ENCODE measurements around the gene APBA2.
"Not testable (repeated sequence)": the region's sequence is repeated elsewhere in the genome, so short reads cannot be mapped to it uniquely, and the experiment has no call there.

APBA2 gene

DNA sequence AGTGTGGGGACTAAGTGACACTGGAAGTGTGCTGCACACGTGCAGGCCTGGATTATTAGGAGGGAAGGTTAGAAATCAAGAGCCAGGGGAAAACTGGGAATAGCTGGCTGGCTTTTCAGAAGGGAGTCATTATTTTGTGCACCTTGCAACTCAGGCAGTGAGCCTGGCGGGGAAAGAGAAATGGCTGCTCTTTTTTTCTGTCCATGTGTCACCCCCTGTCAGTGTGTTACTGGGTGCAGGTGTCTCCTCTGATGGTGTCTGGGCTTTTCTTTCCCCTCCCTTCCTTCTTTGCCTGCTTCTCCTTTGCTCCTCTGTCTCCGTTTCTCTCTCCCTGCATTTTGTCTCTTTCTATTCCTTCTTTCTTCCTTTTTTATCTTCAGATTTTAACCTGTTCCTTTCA is 130.7 kb downstream of the APBA2 start:
- DNase-seq, result no peak

DNA sequence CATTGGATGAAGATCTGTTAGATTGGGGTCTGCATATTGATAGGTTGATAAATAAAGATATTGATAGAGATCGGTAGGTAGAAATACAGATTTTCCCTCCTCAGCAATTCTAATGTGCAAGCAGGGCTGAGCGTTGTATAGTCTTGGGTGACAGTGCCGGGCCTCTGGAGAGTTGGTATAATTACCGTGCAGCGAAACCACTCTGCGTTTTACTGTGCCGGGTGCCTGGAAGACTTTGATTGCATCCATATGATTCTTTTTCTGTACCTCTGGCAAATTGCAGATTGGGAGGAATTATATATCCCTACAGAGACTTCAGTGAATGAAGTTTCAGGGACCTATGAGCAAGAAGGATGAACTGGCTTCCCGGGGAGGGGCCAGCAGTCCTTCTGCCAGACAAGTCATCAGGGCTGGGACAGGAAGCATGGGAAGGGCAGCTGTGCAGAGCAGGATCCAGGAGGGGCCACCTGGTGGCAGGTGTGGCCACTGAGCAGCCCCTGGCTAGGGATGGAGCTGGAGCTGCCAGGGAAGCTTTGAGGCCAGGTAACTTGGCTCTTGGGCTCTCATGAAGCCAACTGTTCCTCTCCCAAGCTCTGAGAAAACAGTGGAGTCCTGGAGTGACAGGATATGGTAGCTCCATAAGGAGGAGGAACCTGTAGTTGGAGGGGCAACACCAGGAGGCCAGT is 132.5 kb downstream of the APBA2 start:
- no peak for DNase-seq

DNA sequence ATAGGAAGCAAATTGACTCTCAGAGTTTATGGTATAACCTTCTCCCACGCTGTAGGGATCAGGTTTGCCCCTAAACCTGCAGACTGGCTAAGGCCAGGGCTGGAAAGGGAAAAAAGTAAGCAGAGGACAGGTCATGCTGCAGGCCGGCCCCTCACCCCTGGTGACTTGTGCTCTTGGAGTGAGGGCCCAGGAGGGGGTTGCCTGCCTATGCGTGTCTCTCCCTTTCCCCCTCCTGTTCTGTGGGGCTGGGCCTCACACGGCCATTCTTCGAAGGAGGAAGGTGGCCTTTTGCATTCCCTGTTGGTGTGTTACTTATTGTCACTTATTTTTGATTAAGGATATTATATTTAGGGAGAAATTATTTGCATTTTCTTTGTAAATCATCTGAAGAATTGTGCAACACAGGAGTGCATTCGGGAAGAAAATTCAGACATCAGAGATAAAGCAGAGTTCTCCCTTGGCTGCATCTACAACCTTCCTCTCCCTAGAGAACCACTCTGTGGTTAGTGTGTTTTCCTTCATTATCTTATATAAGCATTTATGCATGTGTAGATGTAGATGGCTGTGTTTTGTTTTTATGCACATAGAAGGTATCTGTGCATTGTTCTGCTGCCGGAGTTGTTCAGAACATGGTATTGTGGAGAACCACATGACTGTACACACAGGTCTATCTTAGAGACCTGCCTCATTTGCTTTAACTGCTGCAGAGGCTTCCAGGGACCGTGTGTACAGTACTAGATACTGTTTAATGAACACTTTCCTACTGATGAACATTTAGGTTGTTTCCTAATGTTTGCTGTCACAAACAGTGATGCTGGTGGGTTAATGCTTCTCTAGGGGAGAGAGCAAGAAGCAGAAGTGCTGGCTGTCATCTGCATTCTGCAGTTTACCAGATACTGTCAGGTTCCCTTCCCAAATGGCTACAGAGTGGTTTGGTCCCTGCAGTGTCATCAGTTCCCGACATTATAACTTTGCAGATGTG is 133.5 kb downstream of the APBA2 start:
- no peak for DNase-seq

DNA sequence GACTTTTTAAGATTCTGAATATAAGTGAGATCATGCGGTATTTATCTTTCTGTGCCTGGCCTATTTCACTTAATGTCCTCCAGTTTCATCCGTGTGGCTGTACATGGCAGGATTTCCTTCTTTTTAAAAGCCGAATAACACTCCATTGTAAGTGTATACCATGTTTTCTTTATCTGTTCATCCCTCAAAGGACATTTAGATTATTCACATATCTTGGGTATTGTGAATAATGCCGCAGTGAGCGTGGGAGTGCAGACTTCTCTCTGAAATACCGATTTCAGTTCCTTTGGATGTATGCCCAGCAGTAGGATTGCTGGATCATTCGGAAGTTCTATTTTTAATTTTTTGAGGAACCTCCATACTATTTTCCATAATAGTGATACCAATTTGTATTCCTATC is 136.1 kb downstream of the APBA2 start:
- no peak for DNase-seq

DNA sequence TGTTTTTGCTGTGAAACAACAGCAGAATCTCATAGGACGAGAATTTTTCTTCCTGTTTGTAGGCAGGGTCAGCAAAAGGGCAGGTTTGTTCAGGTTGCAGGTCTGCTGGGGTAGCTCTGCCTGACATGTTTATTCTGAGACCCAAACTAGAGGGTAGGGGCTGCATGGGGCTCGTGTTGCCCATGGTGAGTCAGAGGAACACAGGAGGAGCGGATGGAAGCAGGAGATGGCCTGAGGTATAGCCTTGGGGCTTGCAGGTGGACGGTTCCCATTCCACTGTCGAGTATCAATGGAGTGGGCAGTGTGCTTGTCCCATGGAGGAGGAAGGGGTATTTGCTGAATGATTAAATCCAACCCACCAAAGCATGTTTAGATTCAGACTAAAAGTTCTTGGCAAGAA is 138.9 kb downstream of the APBA2 start:
- no peak for DNase-seq

DNA sequence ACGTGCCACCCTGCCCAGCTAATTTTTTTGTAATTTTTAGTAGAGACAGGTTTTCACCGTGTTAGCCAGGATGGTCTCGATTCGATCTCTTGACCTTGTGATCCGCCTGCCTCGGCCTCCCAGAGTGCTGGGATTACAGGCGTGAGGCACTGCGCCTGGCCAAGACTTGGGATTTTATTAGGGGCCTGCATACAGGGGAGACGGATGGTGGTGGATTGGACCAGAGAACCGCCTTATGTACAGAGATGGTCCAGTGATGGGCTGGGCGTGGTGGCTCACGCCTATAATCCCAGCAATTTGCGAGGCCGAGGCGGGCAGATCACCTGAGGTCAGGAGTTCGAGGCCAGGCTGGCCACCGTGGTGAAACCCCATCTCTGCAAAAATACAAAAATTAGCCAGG is 139.6 kb downstream of the APBA2 start:
- DNase-seq, result not testable (repeated sequence)

DNA sequence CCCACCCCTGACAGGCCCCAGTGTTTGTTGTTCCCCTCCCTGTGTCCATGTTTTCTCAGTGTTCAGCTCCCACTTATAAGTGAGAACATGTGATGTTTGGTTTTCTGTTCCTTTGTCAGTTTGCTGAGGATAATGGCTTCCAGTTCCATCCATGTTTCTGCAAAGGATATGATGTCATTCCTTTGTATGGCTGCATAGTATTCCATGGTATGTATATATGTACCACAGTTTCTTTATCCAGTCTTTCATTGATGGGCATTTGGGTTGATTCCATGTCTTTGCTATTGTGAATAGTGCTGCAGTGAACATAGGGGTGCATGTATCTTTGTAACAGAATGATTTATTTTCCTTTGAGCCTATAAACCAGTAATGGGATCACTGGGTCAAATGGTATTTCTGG is 142.4 kb downstream of the APBA2 start:
- DNase-seq, result not testable (repeated sequence)

DNA sequence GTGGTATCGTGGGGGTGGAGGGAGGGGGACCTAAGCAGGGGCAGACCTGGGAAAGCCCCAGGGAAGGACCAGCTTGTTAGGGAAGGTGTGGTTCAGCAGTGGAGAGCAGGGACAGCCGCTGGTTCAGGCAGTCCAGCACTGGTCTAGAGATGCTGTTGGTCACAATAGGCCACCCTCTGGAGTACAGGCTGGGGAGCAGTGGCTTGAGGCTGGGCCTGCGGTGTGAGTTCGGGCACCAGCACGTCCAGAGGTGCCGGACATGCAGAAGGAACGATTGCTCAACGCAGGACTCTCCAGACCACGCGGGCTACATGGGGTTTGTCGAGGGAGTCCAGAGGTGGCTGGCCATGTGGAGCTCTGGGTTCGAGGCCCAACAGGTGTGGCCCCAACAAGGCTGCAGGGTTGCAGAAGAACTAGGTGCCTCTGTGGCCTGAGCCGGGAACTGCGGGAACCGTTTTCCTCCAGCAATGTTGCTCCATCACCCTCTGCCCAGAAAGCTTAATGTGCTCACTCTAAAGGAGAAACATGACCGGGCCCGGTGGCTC is 143.9 kb downstream of the APBA2 start:
- no peak for DNase-seq

DNA sequence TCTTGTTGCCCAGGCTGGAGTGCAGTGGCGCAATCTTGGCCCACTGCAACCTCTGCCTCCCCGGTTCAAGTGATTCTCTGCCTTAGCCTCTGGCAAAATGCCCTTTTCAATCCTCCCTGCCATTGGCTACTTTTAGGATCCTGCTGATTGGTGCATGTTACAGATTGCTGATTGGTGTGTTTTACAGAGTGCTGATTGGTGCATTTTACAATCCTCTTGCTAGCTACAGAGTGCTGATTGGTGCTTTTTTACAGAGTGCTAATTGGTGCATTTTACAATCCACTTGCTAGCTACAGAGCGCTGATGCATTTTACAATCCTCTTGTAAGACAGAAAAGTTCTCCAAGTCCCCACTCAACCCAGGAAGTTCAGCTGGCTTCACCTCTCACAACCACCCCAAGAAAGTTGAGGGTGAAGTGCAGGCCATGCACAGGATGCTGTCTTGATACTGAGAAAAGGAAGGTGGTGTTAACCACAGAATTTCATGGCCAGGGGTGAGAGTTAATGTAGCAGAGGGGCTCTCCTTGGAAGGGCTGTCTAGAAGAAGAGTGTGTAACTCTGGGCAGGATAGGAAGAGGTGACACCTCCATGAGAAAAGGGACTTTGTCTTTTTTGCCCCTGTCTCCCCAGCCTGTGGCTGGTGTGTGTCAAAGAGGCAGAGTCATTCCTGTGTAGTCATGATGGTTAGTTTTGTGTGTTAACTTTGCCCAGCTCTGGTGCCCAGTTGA is 145.9 kb downstream of the APBA2 start:
- DNase-seq, result no peak

DNA sequence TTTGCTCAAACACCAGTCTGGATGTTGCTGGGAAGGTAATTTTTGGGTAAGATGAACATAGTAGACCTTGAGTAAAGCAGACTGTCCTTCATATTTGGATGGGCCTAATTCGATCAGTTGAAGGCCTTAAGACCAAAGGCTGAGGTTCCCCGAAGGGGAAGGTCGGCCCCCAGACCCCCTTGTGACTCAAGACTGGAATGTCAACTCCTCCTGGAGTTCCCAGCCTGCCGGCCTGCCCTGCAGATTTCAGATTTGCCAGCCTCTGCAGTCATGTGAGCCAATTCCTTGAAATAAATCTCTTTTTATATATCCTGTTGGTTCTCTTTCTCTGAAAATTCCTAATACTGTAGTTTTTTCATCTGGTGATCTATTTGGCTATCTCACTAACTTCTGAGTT is 146.5 kb downstream of the APBA2 start:
- no peak for DNase-seq

DNA sequence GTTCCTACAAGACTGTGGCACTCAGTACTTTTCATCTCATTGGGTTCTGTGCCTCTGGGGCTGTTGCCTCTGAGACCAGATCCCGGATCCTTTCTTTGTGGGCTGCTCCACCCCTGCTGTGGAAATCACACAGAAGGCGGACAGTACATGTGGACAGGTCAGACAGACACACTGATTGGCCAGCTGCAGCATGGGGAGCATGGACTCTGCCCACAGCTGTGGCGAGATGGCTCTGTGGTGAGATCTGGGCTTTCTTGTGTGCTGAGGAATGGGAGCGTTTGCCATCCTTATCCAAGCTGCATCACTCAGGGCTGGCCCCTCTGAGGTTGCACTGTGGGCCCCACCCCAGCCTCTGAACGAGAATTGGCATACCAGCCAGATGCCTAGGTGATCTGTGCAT is 147.0 kb downstream of the APBA2 start:
- DNase-seq, result no peak

DNA sequence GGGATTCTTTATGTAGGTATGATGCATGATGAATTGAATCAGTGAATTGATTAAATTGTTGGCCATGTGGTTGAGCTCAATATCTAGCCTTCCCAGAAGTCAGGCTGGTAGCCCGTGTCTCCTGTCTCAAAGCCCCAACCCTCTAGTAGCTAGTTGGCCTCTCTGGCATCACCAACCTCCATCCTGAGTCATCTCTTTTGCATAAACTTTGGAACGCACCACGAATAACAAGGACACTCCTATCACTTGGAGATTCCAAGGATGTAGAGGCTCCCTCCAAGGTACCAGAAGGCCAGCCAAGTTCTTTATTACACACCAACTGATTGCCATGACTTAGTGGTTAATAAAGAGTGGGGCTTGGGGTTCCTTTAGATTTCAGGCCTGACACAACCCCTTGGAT is 148.4 kb downstream of the APBA2 start:
- DNase-seq, result no peak

DNA sequence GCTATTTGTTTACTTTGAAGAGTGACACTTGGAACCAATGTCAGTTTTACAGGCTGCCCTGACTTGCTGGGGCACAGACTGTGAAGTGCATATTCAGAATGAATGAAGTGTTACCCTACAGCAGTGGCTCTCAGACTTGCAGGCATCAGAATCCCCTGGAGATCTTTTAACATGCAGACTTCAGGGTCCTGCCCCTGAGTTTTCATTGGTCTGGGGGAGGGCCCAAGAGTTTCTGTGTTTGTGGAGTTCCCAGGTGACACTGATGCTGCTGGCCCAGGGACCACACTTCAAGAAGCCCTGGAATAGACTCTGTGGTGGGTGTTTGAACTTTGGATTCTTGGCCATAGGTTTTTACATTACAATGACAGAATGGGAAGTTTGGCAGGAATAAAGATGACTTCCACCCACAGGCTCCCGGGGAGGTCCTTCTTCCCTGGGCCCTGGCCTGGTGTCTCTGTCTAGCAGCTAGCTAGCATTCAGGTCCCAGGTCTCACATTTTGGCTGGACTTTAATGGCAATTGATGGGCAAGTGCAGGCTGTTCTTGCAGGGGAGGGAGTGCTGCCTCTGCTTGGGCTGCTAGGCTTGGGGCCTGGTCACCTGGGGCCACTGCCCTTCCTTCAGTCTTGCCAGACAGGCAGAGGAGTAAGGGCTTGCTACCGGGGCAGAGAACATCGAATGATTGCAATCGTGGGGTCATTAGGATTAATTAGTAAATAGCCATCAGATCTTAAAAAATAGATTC is 149.0 kb downstream of the APBA2 start:
- DNase-seq, result no peak

DNA sequence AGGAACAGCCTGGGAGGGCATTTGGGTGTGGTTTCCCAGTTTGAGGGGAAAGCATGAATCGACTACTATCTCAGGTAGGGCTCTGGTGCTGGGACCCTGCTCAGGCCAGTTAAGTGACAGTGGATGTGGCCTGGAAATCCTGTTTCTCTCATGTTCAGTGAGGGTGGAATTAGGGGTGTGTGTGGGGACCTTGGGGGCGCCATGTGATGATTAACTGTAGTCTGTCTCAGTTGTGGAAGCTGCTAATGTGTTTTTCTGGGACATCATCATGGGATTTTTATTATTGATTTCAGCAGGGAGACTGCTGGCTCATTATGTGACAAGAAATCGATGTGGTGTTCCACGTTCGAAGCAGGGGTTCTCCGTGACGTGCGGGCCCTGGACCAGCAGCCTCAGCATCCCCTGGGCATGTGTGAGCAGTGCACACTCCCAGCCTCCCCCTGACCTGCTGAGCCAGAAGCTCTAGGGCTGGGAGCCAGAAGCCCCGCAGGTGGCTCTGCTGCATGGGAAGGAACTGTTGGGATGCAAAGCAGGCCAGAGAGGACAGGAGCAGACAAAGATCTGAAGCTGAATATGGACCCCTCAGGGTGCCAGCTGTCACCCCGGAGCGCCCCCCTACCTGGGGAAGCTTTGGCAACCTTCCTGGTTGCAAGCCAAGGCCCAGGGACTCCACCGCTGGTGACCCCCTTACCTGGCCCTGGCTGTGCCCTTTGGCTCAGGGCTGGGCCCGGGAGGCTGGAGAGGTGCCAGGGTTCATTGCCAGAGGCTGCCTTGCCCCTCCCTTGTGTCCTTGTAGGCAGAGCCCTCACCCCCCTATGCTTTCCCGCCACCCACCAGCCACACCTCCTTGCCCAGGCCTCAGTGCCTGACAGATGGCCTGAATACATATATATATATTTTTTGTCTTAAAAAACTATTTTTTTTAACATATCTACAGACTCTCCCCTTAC is 149.8 kb downstream of the APBA2 start:
- DNase-seq, result no peak

DNA sequence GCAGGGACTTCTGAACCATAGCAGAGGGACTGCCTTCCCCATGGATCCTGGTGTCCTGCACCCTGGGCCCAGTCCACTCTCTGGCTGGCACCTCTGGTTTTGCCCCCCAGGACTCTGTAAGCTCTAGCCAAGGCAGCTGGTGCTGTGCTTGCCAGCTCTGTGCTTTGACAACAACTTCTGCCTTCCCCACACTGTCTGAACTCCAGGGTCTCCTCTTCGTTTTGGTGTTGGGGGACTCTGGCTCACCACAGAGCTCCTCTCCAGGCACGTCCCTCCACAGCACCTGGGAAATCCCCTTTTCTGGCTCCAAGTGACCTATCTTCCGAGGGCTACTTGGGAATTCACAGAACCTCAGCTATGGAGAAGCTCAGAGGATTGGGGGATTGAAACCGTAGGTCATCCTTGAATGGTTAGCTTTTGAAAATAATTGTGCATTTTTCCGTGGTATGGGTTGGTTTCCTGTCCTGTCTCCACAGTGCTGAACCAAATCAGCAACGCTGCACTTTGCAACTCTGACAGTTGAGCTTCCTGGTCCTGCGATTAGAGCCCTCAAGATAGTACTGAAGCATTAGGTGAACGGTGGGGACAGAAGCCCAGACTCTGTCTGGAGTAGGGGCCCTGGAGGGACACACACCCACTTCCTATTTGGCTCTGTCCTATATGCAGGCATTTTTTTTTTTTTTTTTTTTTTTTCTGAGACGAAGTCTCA is 152.4 kb downstream of the APBA2 start:
- no peak for DNase-seq

DNA sequence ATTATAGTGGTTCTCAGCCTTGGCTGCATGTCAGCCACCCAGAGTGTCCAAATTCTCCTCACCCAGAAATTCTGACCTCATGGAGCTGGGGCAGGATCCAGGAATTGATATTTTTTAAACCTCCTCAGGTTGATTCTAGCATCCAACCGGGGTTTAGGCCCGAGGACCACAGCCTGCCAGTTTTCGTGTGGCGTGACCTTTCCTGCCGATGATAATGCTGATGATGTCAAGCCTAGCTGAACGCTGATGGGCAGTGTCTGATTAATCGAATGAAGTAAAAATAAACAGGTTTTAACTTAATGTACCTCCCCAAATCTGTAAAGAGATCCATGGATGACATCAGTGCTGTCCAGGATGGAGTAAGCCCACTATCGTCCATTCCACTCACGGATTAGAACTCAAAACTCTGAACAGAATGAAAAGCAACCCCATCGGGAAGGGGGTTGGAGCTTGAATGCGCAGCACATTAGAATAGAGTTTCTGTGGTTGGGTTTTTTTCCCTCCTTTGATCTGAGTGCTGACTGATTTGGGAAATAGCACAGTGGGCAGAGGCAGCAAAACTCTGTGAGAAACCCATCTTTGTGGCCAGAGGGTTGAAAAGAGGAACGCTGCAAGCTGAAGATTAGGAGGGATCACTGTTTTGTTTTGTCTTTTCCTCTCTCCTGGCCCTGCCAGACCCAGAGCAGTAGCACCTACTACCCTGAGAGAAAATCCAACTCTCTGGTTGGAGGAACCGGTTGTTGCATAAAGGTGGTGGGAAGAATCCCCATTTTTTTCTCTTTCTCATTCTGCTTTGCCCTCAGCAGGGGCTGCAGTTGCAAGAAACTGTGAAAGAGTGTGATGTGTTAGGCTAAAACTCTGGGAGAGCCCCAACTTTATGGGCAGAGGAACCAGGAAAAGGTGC is 153.9 kb downstream of the APBA2 start:
- DNase-seq, result no peak

DNA sequence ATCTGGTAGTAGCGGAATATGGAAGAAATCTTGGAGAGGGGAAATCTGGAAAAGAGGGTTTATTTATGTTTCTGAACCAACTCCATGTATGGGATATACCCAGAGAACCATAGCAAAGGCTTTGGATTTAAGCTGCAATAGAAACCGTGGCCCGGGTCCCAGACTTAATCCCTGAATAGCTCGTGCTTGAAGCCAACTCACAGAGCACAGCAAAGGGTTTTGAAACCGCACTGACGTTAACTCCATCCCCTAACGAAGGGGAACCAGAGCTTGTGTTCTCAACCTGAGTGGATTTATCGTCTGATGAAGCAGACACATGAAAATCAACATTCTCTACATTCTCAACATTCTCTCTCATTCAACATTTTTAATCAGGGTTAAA is 154.6 kb downstream of the APBA2 start:
- DNase-seq, result peak; percentile 89

DNA sequence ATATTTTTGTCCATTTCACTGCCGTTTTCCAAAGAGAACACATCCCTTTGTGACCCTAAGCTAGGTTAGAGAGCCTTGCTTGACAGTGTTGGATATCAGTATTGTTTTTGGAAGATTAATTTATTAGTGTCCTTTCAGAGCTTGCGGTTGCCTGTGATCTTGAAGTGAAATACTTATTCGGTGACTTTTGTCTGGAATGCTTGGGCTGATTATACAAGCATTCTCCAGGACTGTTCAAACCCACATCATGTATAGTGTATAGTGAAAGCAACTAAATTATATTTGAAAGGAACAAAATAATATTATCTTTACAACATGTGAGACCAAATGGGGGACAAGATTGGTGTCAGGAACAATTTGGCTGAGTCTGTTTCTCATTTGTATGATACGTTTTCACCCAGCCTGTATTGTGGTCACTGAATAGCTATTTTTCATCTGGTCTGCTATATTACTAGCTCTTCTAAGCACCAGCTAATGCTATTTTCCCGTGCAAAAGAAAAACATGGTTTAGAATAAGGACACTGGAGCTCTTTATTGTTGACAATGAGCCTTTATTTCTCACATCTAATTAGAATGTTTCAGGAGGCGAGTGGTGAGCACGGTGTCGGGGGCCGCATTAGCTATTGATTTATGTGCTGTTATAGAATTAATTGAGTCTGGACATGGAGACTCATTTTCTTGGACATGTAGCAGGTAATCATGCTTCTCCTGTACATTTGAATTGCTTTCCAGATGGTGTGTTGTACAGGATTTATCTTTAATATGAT is 158.1 kb downstream of the APBA2 start:
- no peak for DNase-seq

DNA sequence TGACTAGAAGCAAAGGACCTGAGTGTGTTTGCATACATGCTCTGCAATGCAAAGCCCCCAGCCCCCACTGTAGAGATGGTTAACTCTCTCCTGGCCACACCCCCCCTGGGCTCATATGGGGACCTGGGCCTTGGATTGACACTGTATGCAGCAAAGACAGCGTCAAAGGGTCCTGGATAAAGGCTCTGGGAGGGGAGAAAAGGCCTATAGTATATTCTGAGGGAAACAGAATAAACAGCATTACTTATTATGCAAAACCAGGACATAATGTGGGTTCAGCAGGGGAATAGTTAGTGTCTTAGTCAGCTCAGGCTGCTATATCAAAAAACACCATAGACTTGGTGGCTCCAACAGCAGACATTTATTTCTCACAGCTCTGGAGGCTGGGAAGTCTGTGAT is 158.7 kb downstream of the APBA2 start:
- DNase-seq, result no peak

Data from right hindlimb (tissue), 1 donor.